Measurements from ENCODE around the gene ITGA2B.

- TF ChIP-seq ARNTL (CRISPR knock-in tag; IDR thresholded peaks at IDR 0.05; ENCODE audit: borderline replicate concordance, low read depth) = no peak
- no peak for TF ChIP-seq ZNF8 (CRISPR knock-in tag; IDR thresholded peaks at IDR 0.05)
- TF ChIP-seq TSHZ2 (CRISPR knock-in tag; IDR thresholded peaks at IDR 0.05) = no peak
- no peak for TF ChIP-seq PATZ1 (CRISPR knock-in tag; IDR thresholded peaks at IDR 0.05; ENCODE audit: borderline replicate concordance)
- TF ChIP-seq CREB5 (CRISPR knock-in tag; IDR thresholded peaks at IDR 0.05; ENCODE audit: low read depth) = no peak
- TF ChIP-seq POU6F1 (CRISPR knock-in tag; IDR thresholded peaks at IDR 0.05; ENCODE audit: borderline replicate concordance, low read depth) = no peak
- TF ChIP-seq ISL1 (CRISPR knock-in tag; IDR thresholded peaks at IDR 0.05) = no peak
- TF ChIP-seq GLIS3 (CRISPR knock-in tag; IDR thresholded peaks at IDR 0.05) = no peak
- TF ChIP-seq TOX (CRISPR knock-in tag; IDR thresholded peaks at IDR 0.05; ENCODE audit: borderline replicate concordance) = no peak
- no peak for TF ChIP-seq BACH2 (CRISPR knock-in tag; IDR thresholded peaks at IDR 0.05; ENCODE audit: borderline replicate concordance)
Measured at GRCh38 chr17:44390250-44390870, 911 bp upstream of the ITGA2B start.

Measured in SK-N-SH treated with all-trans-retinoic acid at 6 μM for 48 hours (cell line).